ACC112 (cell line): ENCODE results near the gene MAML3.
A peak's percentile ranks its signal among the peaks of the same experiment; 100 is the strongest.

Source experiments
- H2AFZ ChIP-seq: fragments of 200-600 bp; sonication (generic); one replicate; pipeline ENCODE4 v1.6.0; 2017; ENCODE audit warnings: antibody characterized with exemption, low read length; ENCODE audit not compliant: unreplicated experiment
- H3K27ac ChIP-seq: fragments of 200-600 bp; sonication (generic); 2 replicates; pipeline ENCODE4 v1.5.1; 2014; ENCODE audit warnings: low read depth, mild to moderate bottlenecking, antibody characterized with exemption, low read length, moderate library complexity
- H3K27me3 ChIP-seq: fragments of 200-600 bp; sonication (generic); 2 replicates; pipeline ENCODE4 v1.6.1; 2014; ENCODE audit warnings: mild to moderate bottlenecking, antibody characterized with exemption, low read length, moderate library complexity, mixed read lengths; ENCODE audit not compliant: insufficient read depth
- H3K36me3 ChIP-seq: fragments of 200-600 bp; sonication (generic); 2 replicates; pipeline ENCODE4 v1.6.1; 2016; ENCODE audit warnings: mild to moderate bottlenecking, antibody characterized with exemption, low read length, moderate library complexity, mixed read lengths; ENCODE audit not compliant: insufficient read depth
- H3K4me1 ChIP-seq: fragments of 200-600 bp; sonication (generic); one replicate; pipeline ENCODE4 v1.6.1; 2016; ENCODE audit warnings: low read length, mixed read lengths; ENCODE audit not compliant: insufficient read depth, unreplicated experiment, control insufficient read depth
- H3K4me3 ChIP-seq: fragments of 200-600 bp; sonication (generic); 2 replicates; pipeline ENCODE4 v1.5.1; 2014; ENCODE audit warnings: mild to moderate bottlenecking, low read depth, low read length
- H3K79me2 ChIP-seq: fragments of 200-600 bp; sonication (generic); one replicate; pipeline ENCODE4 v1.6.0; 2016; ENCODE audit warnings: low read length; ENCODE audit not compliant: control insufficient read depth, unreplicated experiment, insufficient read depth

The MAML3 gene

DNA sequence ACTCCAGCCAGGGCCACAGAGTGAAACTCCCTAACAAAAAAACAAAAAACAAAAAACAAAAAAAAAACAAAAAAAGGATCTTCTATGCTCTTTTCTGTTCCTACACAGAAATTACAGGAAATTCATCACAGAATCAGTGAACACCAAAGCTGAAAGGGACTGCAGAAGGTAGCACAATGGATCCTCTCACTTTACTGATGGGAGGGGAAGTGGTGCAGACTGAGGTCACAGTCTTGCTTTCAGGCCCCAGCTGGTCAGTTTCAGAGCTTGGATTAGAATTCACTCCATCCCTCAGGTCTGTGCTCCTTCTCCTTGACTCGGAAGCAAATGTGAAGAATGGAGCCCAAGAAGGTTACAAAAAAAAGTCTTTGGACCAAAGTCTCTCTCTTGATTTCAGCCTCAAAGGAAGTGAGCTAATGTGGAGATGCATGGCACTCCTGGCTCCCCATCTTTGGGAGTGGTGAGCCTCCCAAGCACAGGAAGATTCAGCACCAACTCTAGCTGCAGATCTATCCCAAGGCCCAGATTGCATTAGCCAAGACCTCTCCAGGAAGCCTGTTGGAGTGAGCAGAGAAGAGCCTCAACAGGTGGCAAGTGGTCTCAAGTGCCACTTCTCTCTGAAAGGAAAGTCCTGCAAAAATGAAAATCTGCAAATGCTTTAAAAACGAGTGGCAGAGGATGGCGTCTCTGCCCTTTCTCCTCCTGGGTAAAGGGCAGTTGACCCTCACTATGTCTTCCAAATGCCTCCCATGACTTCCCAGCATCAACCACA is 176.0 kb downstream of the MAML3 start:
- peaks cover 12% of the 10 kb centered on the region for H3K4me1 ChIP-seq
- no peaks in the 10 kb centered on the region for H3K79me2 ChIP-seq
- no peaks in the 10 kb centered on the region for H3K36me3 ChIP-seq
- H3K27me3 ChIP-seq: no peaks in the 10 kb centered on the region
- H3K4me3 ChIP-seq: no peak overlapping the region
- no peak overlapping the region for H2AFZ ChIP-seq
- H3K27ac ChIP-seq: no peak overlapping the region

DNA sequence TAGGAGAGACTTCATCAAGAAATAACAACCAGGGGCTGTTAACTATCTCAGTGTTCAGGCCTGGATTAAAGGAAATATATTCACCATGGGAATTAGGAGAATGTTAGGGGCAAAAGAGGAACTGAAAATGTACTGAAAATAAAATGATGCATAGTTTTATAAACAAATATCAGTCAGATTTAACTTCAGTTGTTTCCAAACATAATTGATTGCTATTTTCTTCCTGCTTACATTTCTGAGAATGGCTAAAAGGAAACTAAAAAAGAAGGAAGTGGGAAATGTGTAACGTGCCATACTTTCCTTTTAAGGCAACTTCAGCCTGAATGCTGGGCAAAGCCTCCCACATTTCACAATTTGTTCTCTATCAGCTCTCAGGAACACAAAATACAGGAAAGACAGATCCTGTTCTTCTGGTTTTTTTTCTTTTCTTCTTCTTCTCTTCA is 178.1 kb downstream of the MAML3 start:
- peak overlapping the region; percentile 44; the same call in 1 of the 2 replicates for H3K4me3 ChIP-seq
- peak overlapping the region; percentile 98 for H2AFZ ChIP-seq
- peaks cover 16% of the 10 kb centered on the region for H3K4me1 ChIP-seq
- no peaks in the 10 kb centered on the region for H3K27me3 ChIP-seq
- H3K27ac ChIP-seq: peak overlapping the region; percentile 50
- no peaks in the 10 kb centered on the region for H3K36me3 ChIP-seq
- H3K79me2 ChIP-seq: no peaks in the 10 kb centered on the region

DNA sequence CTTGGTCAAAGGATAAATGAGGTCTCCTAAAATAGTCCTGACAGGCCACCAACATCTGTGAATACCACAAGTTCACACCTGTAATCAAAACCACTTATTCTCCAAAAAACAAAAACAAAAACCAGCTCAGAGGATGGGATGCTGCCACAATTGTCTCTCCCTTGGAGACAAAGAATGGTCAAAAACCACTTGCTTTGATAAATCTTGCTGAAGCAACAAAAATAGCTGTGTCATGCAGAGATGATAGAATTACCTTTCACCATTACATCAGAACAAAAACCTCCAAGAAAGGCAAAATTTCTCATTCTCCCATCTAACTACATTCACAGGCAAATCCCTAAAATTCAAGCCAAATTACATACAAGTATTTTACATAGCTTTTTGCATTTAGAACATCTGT is 180.4 kb downstream of the MAML3 start:
- Histone ChIP-seq H3K79me2 (no peaks in the 10 kb centered on the region), H3K27me3 (no peaks in the 10 kb centered on the region), H3K27ac (no peak overlapping the region), H3K4me1 (peaks cover 16% of the 10 kb centered on the region), H2AFZ (no peak overlapping the region), H3K4me3 (no peak overlapping the region), H3K36me3 (no peaks in the 10 kb centered on the region)

DNA sequence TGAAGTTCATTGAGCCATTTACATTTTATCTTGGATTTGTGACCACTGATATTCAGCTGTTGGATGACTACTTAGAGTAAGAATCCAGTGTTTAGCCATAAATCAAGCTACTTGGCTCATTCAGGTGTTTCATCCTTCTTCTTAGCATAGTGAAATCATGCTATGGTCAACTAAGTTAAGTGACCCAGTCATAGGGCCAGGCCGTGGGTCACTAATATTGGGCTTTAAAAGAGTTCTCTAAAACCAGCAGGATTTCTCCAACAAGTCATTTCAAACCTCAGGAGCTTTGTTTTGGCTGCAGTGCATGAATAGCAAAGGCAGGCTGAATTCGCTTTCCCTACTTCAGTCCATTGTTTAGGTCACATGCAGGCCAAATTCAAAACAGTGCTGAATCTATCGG is 181.0 kb downstream of the MAML3 start:
- Histone ChIP-seq H3K27me3 (no peaks in the 10 kb centered on the region), H3K79me2 (no peaks in the 10 kb centered on the region), H3K4me3 (no peak overlapping the region), H2AFZ (no peak overlapping the region), H3K4me1 (peaks cover 16% of the 10 kb centered on the region), H3K36me3 (no peaks in the 10 kb centered on the region), H3K27ac (no peak overlapping the region)

DNA sequence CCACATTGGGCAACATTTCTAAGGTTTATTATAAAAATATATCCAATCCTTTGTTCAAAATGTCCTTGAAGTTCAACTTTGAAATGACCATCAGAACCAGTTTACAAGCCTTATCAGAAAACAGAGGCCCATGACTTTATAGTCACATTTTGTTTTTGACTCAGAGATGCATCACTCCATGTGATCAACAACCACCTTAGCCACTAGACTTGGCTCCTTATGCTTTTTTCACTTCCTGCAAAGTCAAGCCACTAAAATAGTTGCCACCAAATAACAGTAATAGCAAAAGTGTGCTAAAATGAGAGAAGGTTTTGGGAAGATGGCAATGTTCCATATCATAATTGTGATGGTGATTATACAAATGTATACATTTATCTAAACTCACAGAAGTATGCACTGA is 181.7 kb downstream of the MAML3 start:
- no peaks in the 10 kb centered on the region for H3K27me3 ChIP-seq

DNA sequence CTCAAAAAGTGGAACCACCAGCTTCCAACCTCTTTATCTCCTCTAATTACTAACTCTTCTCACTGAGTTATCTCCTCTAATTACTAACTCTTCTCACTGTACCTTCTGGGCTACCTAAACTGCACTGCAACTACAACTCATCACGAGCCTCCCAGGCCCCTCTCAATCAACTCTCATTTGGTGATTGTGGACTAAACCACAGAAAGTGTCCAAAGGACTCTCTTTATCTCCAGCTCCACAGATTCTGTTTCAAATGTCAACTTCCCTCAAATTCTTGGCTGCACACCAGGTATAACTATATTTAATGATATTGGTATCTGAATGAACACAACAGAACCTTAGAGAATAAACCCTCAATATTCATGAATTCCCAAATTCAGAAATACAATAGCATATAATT is 182.9 kb downstream of the MAML3 start:
- no peaks in the 10 kb centered on the region for H3K36me3 ChIP-seq
- H3K4me3 ChIP-seq: no peak overlapping the region
- no peaks in the 10 kb centered on the region for H3K27me3 ChIP-seq
- H2AFZ ChIP-seq: no peak overlapping the region
- peaks cover 10% of the 10 kb centered on the region for H3K4me1 ChIP-seq
- no peaks in the 10 kb centered on the region for H3K79me2 ChIP-seq
- H3K27ac ChIP-seq: no peak overlapping the region

More for the DNA sequence above, 181.7 kb downstream of the MAML3 start:
- Histone ChIP-seq H3K36me3 (no peaks in the 10 kb centered on the region), H3K27ac (no peak overlapping the region), H3K4me1 (peaks cover 16% of the 10 kb centered on the region), H3K4me3 (no peak overlapping the region), H3K79me2 (no peaks in the 10 kb centered on the region), H2AFZ (no peak overlapping the region)

DNA sequence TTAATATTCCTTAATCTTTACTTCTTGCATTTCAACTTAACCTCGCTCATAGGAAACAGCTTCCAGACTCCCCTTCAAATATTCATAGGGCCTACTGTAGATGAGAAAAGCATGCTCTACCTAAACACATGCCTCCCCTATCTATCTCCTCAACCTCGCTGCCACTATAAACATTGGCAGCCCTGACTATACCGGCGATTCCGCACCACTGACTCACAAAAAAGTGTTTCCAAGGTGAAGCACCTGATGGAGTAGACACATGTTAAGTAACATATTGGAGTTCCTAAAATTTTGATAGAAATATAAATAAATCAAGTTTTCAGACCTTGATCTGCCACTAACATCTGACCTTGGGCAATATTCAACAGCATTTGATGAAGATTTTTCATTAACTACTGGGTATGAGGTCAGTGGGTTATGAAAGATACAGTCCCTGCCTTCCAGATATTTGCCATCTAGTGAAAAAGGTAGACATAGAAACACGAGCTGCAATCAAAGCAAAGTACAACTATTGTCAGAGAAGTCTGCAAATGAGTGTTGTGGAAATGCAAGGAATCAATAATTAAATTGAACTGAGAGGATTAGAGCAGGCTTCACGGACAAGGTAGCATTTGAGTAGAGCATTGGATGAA is 184.2 kb downstream of the MAML3 start:
- Histone ChIP-seq H3K27ac (no peak overlapping the region), H3K4me3 (no peak overlapping the region), H3K79me2 (no peaks in the 10 kb centered on the region), H3K4me1 (peaks cover 3% of the 10 kb centered on the region), H3K36me3 (no peaks in the 10 kb centered on the region), H3K27me3 (no peaks in the 10 kb centered on the region), H2AFZ (no peak overlapping the region)

DNA sequence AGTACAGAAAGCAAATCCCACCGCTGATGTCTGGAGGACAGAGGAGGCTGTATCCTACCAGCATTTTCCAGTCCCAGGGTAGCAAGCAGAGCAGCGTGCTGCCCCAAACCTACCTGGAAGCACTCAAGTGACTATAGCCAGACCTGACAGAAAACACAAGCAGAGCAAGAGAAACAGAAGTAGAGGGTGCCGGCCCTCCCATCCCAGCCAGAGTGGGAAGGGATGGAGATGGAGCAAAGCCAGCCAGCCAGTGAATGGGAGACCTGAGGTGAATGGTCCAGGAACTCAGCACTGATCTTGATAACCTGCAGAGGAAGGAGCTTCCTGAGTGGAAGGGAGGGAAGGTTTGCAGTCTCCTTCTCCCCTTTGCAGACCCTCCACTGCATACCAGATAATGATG is 185.2 kb downstream of the MAML3 start:
- Histone ChIP-seq H3K36me3 (no peaks in the 10 kb centered on the region), H3K27me3 (no peaks in the 10 kb centered on the region), H3K4me1 (peaks cover 3% of the 10 kb centered on the region), H3K27ac (no peak overlapping the region), H3K79me2 (no peaks in the 10 kb centered on the region), H3K4me3 (no peak overlapping the region), H2AFZ (no peak overlapping the region)

DNA sequence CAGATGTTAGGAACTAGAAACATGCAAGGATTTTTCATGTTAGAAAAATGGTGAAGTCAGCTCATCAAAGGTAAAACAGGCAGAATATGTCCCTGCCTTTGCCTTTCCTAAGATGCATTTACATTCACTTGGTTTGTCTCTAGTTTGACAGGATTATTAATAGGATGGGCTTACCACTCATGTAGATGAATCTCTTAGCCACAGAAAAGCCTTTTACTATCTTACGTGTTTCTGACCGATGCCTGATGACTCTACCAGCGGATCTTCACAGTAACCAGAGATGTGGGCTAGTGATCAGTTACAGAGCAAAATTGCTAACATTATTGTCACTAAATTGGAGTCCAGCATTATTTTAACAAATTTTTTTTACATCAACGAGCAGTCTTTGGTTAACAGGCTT is 187.6 kb downstream of the MAML3 start:
- H3K79me2 ChIP-seq: no peaks in the 10 kb centered on the region
- H3K27ac ChIP-seq: no peak overlapping the region
- no peak overlapping the region for H2AFZ ChIP-seq
- no peaks in the 10 kb centered on the region for H3K36me3 ChIP-seq
- peaks cover 3% of the 10 kb centered on the region for H3K4me1 ChIP-seq
- no peak overlapping the region for H3K4me3 ChIP-seq
- H3K27me3 ChIP-seq: peaks cover 1% of the 10 kb centered on the region; the same call in 1 of the 2 replicates

DNA sequence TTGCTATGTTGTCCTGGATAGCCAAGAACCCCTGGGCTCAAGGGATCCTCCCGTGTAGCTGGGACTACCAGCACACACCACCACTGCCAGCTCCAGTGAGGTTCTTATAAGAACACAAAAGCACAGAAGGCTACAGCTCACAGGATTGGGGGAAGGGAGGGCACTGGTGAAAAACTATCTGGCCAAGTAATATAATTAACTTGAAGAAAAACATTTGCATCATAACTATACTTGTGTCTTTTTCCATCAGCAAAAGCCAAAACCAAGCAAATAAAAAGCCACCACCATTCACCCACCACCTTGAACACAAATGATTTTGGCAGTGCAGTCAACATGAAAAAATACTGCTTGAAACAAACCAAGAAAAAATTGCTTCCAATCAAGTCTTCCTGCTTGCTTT is 188.2 kb downstream of the MAML3 start:
- Histone ChIP-seq H2AFZ (no peak overlapping the region), H3K27ac (no peak overlapping the region), H3K4me3 (no peak overlapping the region), H3K79me2 (no peaks in the 10 kb centered on the region), H3K27me3 (peaks cover 7% of the 10 kb centered on the region; the same call in 1 of the 2 replicates), H3K4me1 (no peaks in the 10 kb centered on the region), H3K36me3 (no peaks in the 10 kb centered on the region)

DNA sequence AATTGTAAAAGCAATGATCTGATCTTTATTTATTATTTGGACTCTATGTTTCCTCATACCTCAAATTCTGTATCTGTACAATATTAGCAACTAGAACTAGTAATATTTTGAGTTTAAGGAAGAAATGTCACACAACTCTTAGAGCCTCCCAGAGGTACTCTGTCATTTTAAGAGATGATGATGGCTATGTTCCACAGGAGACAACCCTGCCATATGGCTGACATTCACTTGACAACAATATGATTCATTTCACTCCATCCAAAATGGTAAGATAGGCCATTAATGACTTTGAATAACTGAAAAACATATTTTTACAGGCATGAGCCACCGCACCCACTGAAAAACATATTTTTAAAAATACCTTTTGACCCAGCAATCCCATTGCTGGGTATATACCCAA is 190.3 kb downstream of the MAML3 start:
- Histone ChIP-seq H2AFZ (no peak overlapping the region), H3K4me3 (no peak overlapping the region), H3K27ac (no peak overlapping the region), H3K79me2 (no peaks in the 10 kb centered on the region), H3K4me1 (no peaks in the 10 kb centered on the region), H3K27me3 (peaks cover 18% of the 10 kb centered on the region), H3K36me3 (no peaks in the 10 kb centered on the region)
